HG03135 (cell line): ENCODE measurements around the gene MRPL16.
A peak's percentile ranks its signal among the peaks of the same experiment; 100 is the strongest.
"Not testable (repeated sequence)": the region's sequence is repeated elsewhere in the genome, so short reads cannot be mapped to it uniquely, and the experiment has no call there.

Source experiments
- ATAC-seq: cut with Tn5 transposase; IDR thresholded peaks from one replicate; pipeline ENCODE4 v1.9.1; 2021; ENCODE audit warnings: mild to moderate bottlenecking, moderate library complexity; ENCODE audit not compliant: unreplicated experiment

The MRPL16 gene

GRCh38 chr11:59810189-59810910 is at the start of gene MRPL16:
Gene MRPL16 (minus strand): TSS chr11:59810778. CDS start chr11:59810658, 120 bp downstream.
- peak; percentile 98 for ATAC-seq

GRCh38 chr11:59859673-59860072 is 49.1 kb upstream of the MRPL16 start:
- no peak for ATAC-seq

- ATAC-seq, result no peak
Measured at GRCh38 chr11:59857439-59858434, 47.2 kb upstream of the MRPL16 start.

GRCh38 chr11:59854871-59855270 is 44.3 kb upstream of the MRPL16 start:
- no peak for ATAC-seq

- ATAC-seq, result not testable (repeated sequence)
Measured at GRCh38 chr11:59851416-59851815, 40.8 kb upstream of the MRPL16 start.

GRCh38 chr11:59849551-59849950 is 39.0 kb upstream of the MRPL16 start:
- ATAC-seq, result peak; percentile 12

- peak; percentile 78 for ATAC-seq
Measured at GRCh38 chr11:59849129-59849528, 38.6 kb upstream of the MRPL16 start.

GRCh38 chr11:59848439-59848838 is 37.9 kb upstream of the MRPL16 start:
- not testable (repeated sequence) for ATAC-seq

GRCh38 chr11:59847626-59848025 is 37.0 kb upstream of the MRPL16 start:
- no peak for ATAC-seq

GRCh38 chr11:59846556-59846955 is 36.0 kb upstream of the MRPL16 start:
- ATAC-seq, result no peak

GRCh38 chr11:59845399-59845798 is 34.8 kb upstream of the MRPL16 start, which contains the start of gene CBLIF:
Gene CBLIF (minus strand): TSS chr11:59845499. CDS start chr11:59845453, 46 bp downstream.
- no peak for ATAC-seq

GRCh38 chr11:59842316-59842715 is 31.7 kb upstream of the MRPL16 start:
- no peak for ATAC-seq

- no peak for ATAC-seq
Measured at GRCh38 chr11:59841514-59841913, 30.9 kb upstream of the MRPL16 start.

GRCh38 chr11:59839615-59840014 is 29.0 kb upstream of the MRPL16 start:
- ATAC-seq, result no peak

GRCh38 chr11:59833602-59834001 is 23.0 kb upstream of the MRPL16 start:
- no peak for ATAC-seq

- ATAC-seq, result no peak
Measured at GRCh38 chr11:59829358-59829757, 18.8 kb upstream of the MRPL16 start.

GRCh38 chr11:59822989-59823566 is 12.5 kb upstream of the MRPL16 start:
- peak; percentile 86 for ATAC-seq

- no peak for ATAC-seq
Measured at GRCh38 chr11:59818572-59818971, 8.0 kb upstream of the MRPL16 start.

- ATAC-seq, result not testable (repeated sequence)
Measured at GRCh38 chr11:59816434-59816833, 5.9 kb upstream of the MRPL16 start.

- ATAC-seq, result no peak
Measured at GRCh38 chr11:59815754-59816153, 5.2 kb upstream of the MRPL16 start.

- ATAC-seq, result no peak
Measured at GRCh38 chr11:59814021-59814420, 3.4 kb upstream of the MRPL16 start.
